Psoas muscle (tissue), 8 donors: ENCODE data around the gene FKBP2. TPM values are rescaled to one million over a fixed set of nuclear protein-coding genes. Genes with fewer than 3 reads are reported as not detected.

Experiments
- ATAC-seq, 4 donors: fragments of 200-7000 bp; cut with Tn5 transposase; one replicate each; pipeline ENCODE4 v1.9.1; 2020; ENCODE audit warnings: moderate library complexity in 3 of 4, mild to moderate bottlenecking in 2 of 4
- DNase-seq, 2 donors: peaks; one replicate each; pipeline ENCODE4 v3.0.0-alpha.2; 2020
- H3K27ac ChIP-seq: fragments of 200-600 bp; one replicate; pipeline ENCODE4 v1.8.0; 2022
- H3K27me3 ChIP-seq, 3 donors: fragments of 200-600 bp in 1 of 3; one replicate each; pipeline versions ENCODE4 v1.6.1 to v1.8.0; 2013 to 2022; ENCODE audit warnings: low read length in 2 of 3, mild to moderate bottlenecking in 2 of 3, moderate library complexity in 1 of 3; ENCODE audit not compliant: insufficient read depth in 3 of 3
- H3K36me3 ChIP-seq, 2 donors: fragments of 200-600 bp in 1 of 2; one replicate each; pipeline versions ENCODE4 v1.6.1 to v1.8.0; 2013 to 2022; ENCODE audit warnings: low read depth in 1 of 2, mild to moderate bottlenecking in 1 of 2, moderate library complexity in 1 of 2; ENCODE audit not compliant: insufficient read depth in 1 of 2
- H3K4me1 ChIP-seq: fragments of 200-600 bp; one replicate; pipeline ENCODE4 v1.8.0; 2022
- H3K4me3 ChIP-seq: fragments of 200-600 bp; one replicate; pipeline ENCODE4 v1.8.0; 2022; ENCODE audit warnings: mild to moderate bottlenecking
- H3K9me3 ChIP-seq: fragments of 200-600 bp; one replicate; pipeline ENCODE4 v1.8.0; 2022
- CTCF ChIP-seq: fragments of 200-600 bp; IDR thresholded peaks from one replicate; pipeline ENCODE4 v1.8.0; 2022; ENCODE audit warnings: antibody characterized with exemption
- WGBS, 3 donors: extraction: QIAGEN DNeasy Blood & Tissue Kit; methylation state at CpG; one replicate each; pipeline versions ENCODE4 v1.1.6 to v1.1.7; 2013; 5-methylcytosine and 5-hydroxymethylcytosine counted together
- intact Hi-C, 2 donors: fragments of 100-400 bp; cut with DNase I; formaldehyde crosslinking; loops; one replicate each; pipeline versions ENCODE4 v1.11.0 to v1.14.2; 2022
- polyA plus RNA-seq, 3 donors: library from polyadenylated mRNA; stranded (reverse); fragments of 200-250 nt; gene quantifications; one replicate each; pipeline ENCODE4 v1.2.3, GENCODE V29; 2013
- total RNA-seq, 4 donors: library from RNA; stranded (reverse); fragmentation: NEBNext Ultra II Directional in 2 of 4; extraction: Animal tissue kit (Norgen Biotek cat#: 25700) in 2 of 4; gene quantifications; one replicate each; pipeline versions ENCODE4 v1.2.1 to v1.2.4, GENCODE V29; 2021 to 2023
- donor health status: healthy with polysubstance abuse.
- donor health status: DM: no; HTN: no; CAD: no; lungs with moderate emphysema.
- donor health status: Bipolar disorder and iron deficiency.
- donor health status: healthy.
- donor health status: DM: yes; HTN: yes; CAD: no.
- donor health status: DM: no; HTN: no; CAD: no.
- donor health status: DM: no; HTN: no; CAD: no.
- donor health status: DM: yes; HTN: yes; CAD: no.

Gene FKBP2
- total and polyA plus RNA-seq, 7 donors: 17.8 to 228 (median 26.6) TPM

- no peak for DNase-seq
- no peak for TF ChIP-seq CTCF
- intact Hi-C loops: no loop called here
- no peak for ATAC-seq
- no peaks in the 10 kb centered on the region for H3K27me3 ChIP-seq
- H3K4me1 ChIP-seq: peaks cover 7% of the 10 kb centered on the region
- H3K9me3 ChIP-seq: no peaks in the 10 kb centered on the region
- H3K36me3 ChIP-seq: peaks cover 0 to 44% of the 10 kb centered on the region in 2 donors
- 81 to 87% (median 81%) methylated on average over 2 of the region's 2 CpGs for WGBS, 3 donors
- no peak overlapping the region for H3K4me3 ChIP-seq
- no peak overlapping the region for H3K27ac ChIP-seq
These were observed 34.9 kb downstream of the FKBP2 start for GRCh38 chr11:64275841-64276240.

- intact Hi-C loops: no loop called here
- H3K27ac ChIP-seq: no peak overlapping the region
- no peak overlapping the region for H3K4me3 ChIP-seq
- no peaks in the 10 kb centered on the region for H3K27me3 ChIP-seq
- no peak for DNase-seq
- no peaks in the 10 kb centered on the region for H3K9me3 ChIP-seq
- TF ChIP-seq CTCF: no peak
- peaks cover 5% of the 10 kb centered on the region for H3K4me1 ChIP-seq
- no peak for ATAC-seq
- WGBS, 3 donors: 75 to 85% (median 76%) methylated on average over 17 of the region's 17 CpGs
- H3K36me3 ChIP-seq: peaks cover 0 to 52% of the 10 kb centered on the region in 2 donors
These were observed 35.9 kb downstream of the FKBP2 start for GRCh38 chr11:64276653-64277431.

- H3K4me3 ChIP-seq: no peak overlapping the region
- H3K9me3 ChIP-seq: no peaks in the 10 kb centered on the region
- intact Hi-C loops: no loop called here
- H3K4me1 ChIP-seq: peaks cover 6% of the 10 kb centered on the region
- H3K36me3 ChIP-seq: peaks cover 0 to 63% of the 10 kb centered on the region in 2 donors
- no peak overlapping the region for H3K27ac ChIP-seq
- DNase-seq: no peak
- WGBS, 3 donors: 80 to 85% (median 81%) methylated on average over 8 of the region's 8 CpGs
- H3K27me3 ChIP-seq: no peaks in the 10 kb centered on the region
- no peak for TF ChIP-seq CTCF
- ATAC-seq: no peak
These were observed 37.8 kb downstream of the FKBP2 start for GRCh38 chr11:64278576-64279190.

- ATAC-seq: no peak
- no peak for TF ChIP-seq CTCF
These were observed 41.3 kb downstream of the FKBP2 start for GRCh38 chr11:64281957-64282770.

More at GRCh38 chr11:64281957-64282770, 41.3 kb downstream of the FKBP2 start:
- H3K4me3 ChIP-seq: no peak overlapping the region
- no peaks in the 10 kb centered on the region for H3K27me3 ChIP-seq
- H3K4me1 ChIP-seq: peaks cover 23% of the 10 kb centered on the region
- no peak for DNase-seq
- H3K9me3 ChIP-seq: no peaks in the 10 kb centered on the region
- 94% methylated on average over 22 of the region's 22 CpGs for WGBS, 3 donors
- no peak overlapping the region for H3K27ac ChIP-seq
- H3K36me3 ChIP-seq: peaks cover 0 to 40% of the 10 kb centered on the region in 2 donors
- intact Hi-C loops: no loop called here
